OCI-LY3 (cell line): ENCODE measurements around the gene RNF187.
"Not testable (repeated sequence)": the region's sequence is repeated elsewhere in the genome, so short reads cannot be mapped to it uniquely, and the experiment has no call there.

Source experiments
- H2AFZ ChIP-seq: fragments of 200-600, 300-600 bp; shearing (Covaris generic); 2 replicates; pipeline ENCODE4 v1.6.0; 2014; ENCODE audit warnings: antibody characterized with exemption, low read depth, low read length
- H3K27ac ChIP-seq: fragments of 200-600, 300-600 bp; sonication (generic); 2 replicates; pipeline ENCODE4 v1.5.1; 2014; ENCODE audit warnings: mild to moderate bottlenecking, low read length, moderate library complexity, mixed read lengths
- H3K27me3 ChIP-seq: fragments of 200-600, 300-600 bp; sonication (generic); 2 replicates; pipeline ENCODE4 v1.6.1; 2014; ENCODE audit warnings: low read depth, low read length, mixed read lengths
- H3K36me3 ChIP-seq: fragments of 200-600, 300-600 bp; sonication (generic); replicated peaks from 2 replicates; pipeline ENCODE3; 2014; ENCODE audit warnings: low read depth, low read length, mixed read lengths
- H3K4me1 ChIP-seq: fragments of 300-600, 200-600 bp; sonication (generic); 2 replicates; pipeline ENCODE4 v1.6.1; 2014; ENCODE audit warnings: low read length, mixed read lengths
- H3K4me2 ChIP-seq: fragments of 200-600, 300-600 bp; sonication (generic); 2 replicates; pipeline ENCODE4 v1.6.1; 2014; ENCODE audit warnings: low read length, mixed read lengths
- H3K4me3 ChIP-seq: fragments of 300-600, 200-600 bp; sonication (generic); 2 replicates; pipeline ENCODE4 v1.5.1; 2014; ENCODE audit warnings: antibody characterized with exemption, mild to moderate bottlenecking, low read length, moderate library complexity
- H3K79me2 ChIP-seq: fragments of 300-600, 200-600 bp; shearing (Covaris generic); 2 replicates; pipeline ENCODE4 v1.6.1; 2014; ENCODE audit warnings: mild to moderate bottlenecking, low read length, mixed read lengths
- H3K9ac ChIP-seq: fragments of 300-600, 200-600 bp; shearing (Covaris generic); 2 replicates; pipeline ENCODE4 v1.6.0; 2014; ENCODE audit warnings: mild to moderate bottlenecking, low read length, moderate library complexity
- H3K9me3 ChIP-seq: fragments of 200-600, 300-600 bp; shearing (Covaris generic); 2 replicates; pipeline ENCODE4 v1.6.1; 2014; ENCODE audit warnings: low read length, mixed read lengths; ENCODE audit not compliant: insufficient read depth
- H4K20me1 ChIP-seq: fragments of 200-600, 300-600 bp; sonication (generic); 2 replicates; pipeline ENCODE4 v1.6.1; 2016; ENCODE audit warnings: low read length, mixed read lengths; ENCODE audit not compliant: insufficient read depth
- CTCF ChIP-seq: fragments of 200-600, 300-600 bp; sonication (generic); IDR thresholded peaks from 2 replicates; pipeline ENCODE4 v1.5.1; 2014; ENCODE audit warnings: antibody characterized with exemption, low read length, low read depth
- EZH2phosphoT487 ChIP-seq: fragments of 200-600 bp; shearing (Covaris generic); IDR thresholded peaks from 2 replicates; pipeline ENCODE4 v1.6.1; 2018; ENCODE audit warnings: antibody characterized with exemption, mixed run types, low read depth

The RNF187 gene

GRCh38 chr1:228464487-228464983, 22.6 kb upstream of the RNF187 start:
- H3K27me3 ChIP-seq, result peaks cover 26% of the 10 kb centered on the region
- H3K4me1 ChIP-seq, result no peaks in the 10 kb centered on the region
- no peaks in the 10 kb centered on the region for H3K79me2 ChIP-seq
- H3K4me3 ChIP-seq, result no peak overlapping the region
- H3K4me2 ChIP-seq, result no peak overlapping the region
- no peak overlapping the region for H3K9ac ChIP-seq
- no peaks in the 10 kb centered on the region for H4K20me1 ChIP-seq
- H3K36me3 ChIP-seq, result no peaks in the 10 kb centered on the region
- TF ChIP-seq EZH2phosphoT487, result no peak
- TF ChIP-seq CTCF, result no peak
- H2AFZ ChIP-seq, result no peak overlapping the region
- H3K27ac ChIP-seq, result no peak overlapping the region
- H3K9me3 ChIP-seq, result no peaks in the 10 kb centered on the region

- TF ChIP-seq EZH2phosphoT487 (no peak), CTCF (no peak)
- Histone ChIP-seq H3K9me3 (no peaks in the 10 kb centered on the region), H3K4me3 (no peak overlapping the region), H3K79me2 (no peaks in the 10 kb centered on the region), H3K36me3 (no peaks in the 10 kb centered on the region), H3K4me2 (no peak overlapping the region), H3K4me1 (no peaks in the 10 kb centered on the region), H3K27ac (no peak overlapping the region), H3K27me3 (peaks cover 26% of the 10 kb centered on the region), H2AFZ (no peak overlapping the region), H3K9ac (no peak overlapping the region), H4K20me1 (no peaks in the 10 kb centered on the region)
These were observed 22.0 kb upstream of the RNF187 start for GRCh38 chr1:228465141-228465540.

GRCh38 chr1:228465571-228466146, 21.5 kb upstream of the RNF187 start:
- TF ChIP-seq CTCF, result no peak
- no peak for TF ChIP-seq EZH2phosphoT487
- Histone ChIP-seq H3K79me2 (no peaks in the 10 kb centered on the region), H3K4me3 (no peak overlapping the region), H3K9me3 (no peaks in the 10 kb centered on the region), H3K36me3 (no peaks in the 10 kb centered on the region), H2AFZ (no peak overlapping the region), H4K20me1 (no peaks in the 10 kb centered on the region), H3K27ac (no peak overlapping the region), H3K4me2 (no peak overlapping the region), H3K27me3 (peaks cover 26% of the 10 kb centered on the region), H3K9ac (no peak overlapping the region), H3K4me1 (no peaks in the 10 kb centered on the region)

GRCh38 chr1:228468188-228468587, 19.0 kb upstream of the RNF187 start:
- H3K27me3 ChIP-seq, result peaks cover 20% of the 10 kb centered on the region

More at GRCh38 chr1:228468188-228468587, 19.0 kb upstream of the RNF187 start:
- H3K4me3 ChIP-seq, H3K36me3 ChIP-seq, H3K9me3 ChIP-seq, H3K79me2 ChIP-seq, H2AFZ ChIP-seq, H3K27ac ChIP-seq, H3K9ac ChIP-seq, H4K20me1 ChIP-seq, H3K4me1 ChIP-seq, H3K4me2 ChIP-seq: not testable (repeated sequence)
